Duodenal mucosa (tissue), 2 donors: ENCODE results near the gene TNRC6C.
A peak's percentile ranks its signal among the peaks of the same experiment; 100 is the strongest.

ENCODE experiments used
- H3K27ac ChIP-seq: one replicate; pipeline ENCODE4 v1.7.0; 2013; ENCODE audit warnings: low read depth, low read length
- H3K27me3 ChIP-seq, 2 donors: one replicate each; pipeline ENCODE4 v1.7.0; 2013; ENCODE audit warnings: low read length in 2 of 2, control low read depth in 1 of 2; ENCODE audit not compliant: insufficient read depth in 2 of 2, control insufficient read depth in 1 of 2
- H3K36me3 ChIP-seq, 2 donors: one replicate each; pipeline ENCODE4 v1.7.0; 2013; ENCODE audit warnings: low read length in 2 of 2, control low read depth in 1 of 2; ENCODE audit not compliant: insufficient read depth in 2 of 2, control insufficient read depth in 1 of 2
- H3K4me1 ChIP-seq, 2 donors: one replicate each; pipeline ENCODE4 v1.7.0; 2013; ENCODE audit warnings: low read length in 2 of 2, control low read depth in 1 of 2; ENCODE audit not compliant: insufficient read depth in 2 of 2, control insufficient read depth in 1 of 2
- H3K4me3 ChIP-seq, 2 donors: one replicate each; pipeline ENCODE4 v1.7.0; 2013; ENCODE audit warnings: low read length in 2 of 2, low read depth in 1 of 2
- H3K9ac ChIP-seq, 2 donors: one replicate each; pipeline ENCODE4 v1.7.0; 2013; ENCODE audit warnings: low read length in 2 of 2, low read depth in 1 of 2
- H3K9me3 ChIP-seq, 2 donors: one replicate each; pipeline ENCODE4 v1.7.0; 2013; ENCODE audit warnings: low read length in 2 of 2, control low read depth in 1 of 2; ENCODE audit not compliant: control insufficient read depth in 1 of 2

The TNRC6C gene

DNA sequence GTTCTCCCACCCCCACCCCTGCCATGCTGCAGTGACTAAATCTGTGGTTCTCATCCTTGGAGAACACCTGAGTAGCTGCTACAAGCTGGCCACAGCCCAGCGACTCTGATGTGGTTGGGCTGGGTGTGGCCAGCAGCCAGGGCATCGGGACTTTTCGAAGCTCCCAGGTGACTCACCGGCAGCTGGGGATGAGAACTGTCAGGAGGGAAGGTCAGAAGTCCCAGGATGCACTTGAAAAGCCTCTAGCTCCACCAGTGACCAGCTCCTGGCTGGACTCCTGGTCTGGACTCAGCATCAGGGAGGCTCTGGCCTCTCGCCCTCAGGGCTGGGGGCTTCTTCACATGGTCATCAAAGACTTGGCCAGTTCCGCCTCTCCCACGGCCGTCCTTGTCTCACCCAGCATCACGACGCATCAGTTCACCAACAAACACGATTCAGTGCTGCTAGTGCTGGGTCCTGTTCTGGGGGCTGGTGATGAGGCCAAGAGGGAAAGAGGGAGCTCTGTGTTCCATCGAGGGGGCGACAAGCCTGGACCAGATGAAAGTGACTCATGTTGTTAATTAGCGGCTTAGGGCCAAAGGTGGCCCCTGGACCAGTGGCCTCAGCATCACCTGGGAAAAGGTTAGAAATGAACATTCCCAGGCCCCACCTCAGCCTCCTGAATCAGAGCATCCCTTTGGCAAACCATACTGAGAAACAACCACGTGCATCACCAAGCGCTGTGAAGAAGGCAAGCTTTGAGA, 183.8 kb downstream of the TNRC6C start:
- peak overlapping the region in 1 of 2 donors; percentile 1 for H3K9ac ChIP-seq
- peaks cover 54 to 68% of the 10 kb centered on the region in 2 donors for H3K4me1 ChIP-seq

GRCh38 chr17:78143214-78144146, 185.0 kb downstream of the TNRC6C start:
- H3K27me3 ChIP-seq = no peaks in the 10 kb centered on the region
- H3K36me3 ChIP-seq = no peaks in the 10 kb centered on the region
- H3K4me1 ChIP-seq = peaks cover 56 to 73% of the 10 kb centered on the region in 2 donors
- no peak overlapping the region for H3K9ac ChIP-seq
- peak overlapping the region; percentile 30 for H3K27ac ChIP-seq
- no peaks in the 10 kb centered on the region for H3K9me3 ChIP-seq
- H3K4me3 ChIP-seq = no peak overlapping the region

More for the DNA sequence above, 183.8 kb downstream of the TNRC6C start:
- Histone ChIP-seq H3K27ac (peak overlapping the region; percentile 20), H3K27me3 (no peaks in the 10 kb centered on the region), H3K9me3 (no peaks in the 10 kb centered on the region), H3K36me3 (no peaks in the 10 kb centered on the region), H3K4me3 (no peak overlapping the region)

DNA sequence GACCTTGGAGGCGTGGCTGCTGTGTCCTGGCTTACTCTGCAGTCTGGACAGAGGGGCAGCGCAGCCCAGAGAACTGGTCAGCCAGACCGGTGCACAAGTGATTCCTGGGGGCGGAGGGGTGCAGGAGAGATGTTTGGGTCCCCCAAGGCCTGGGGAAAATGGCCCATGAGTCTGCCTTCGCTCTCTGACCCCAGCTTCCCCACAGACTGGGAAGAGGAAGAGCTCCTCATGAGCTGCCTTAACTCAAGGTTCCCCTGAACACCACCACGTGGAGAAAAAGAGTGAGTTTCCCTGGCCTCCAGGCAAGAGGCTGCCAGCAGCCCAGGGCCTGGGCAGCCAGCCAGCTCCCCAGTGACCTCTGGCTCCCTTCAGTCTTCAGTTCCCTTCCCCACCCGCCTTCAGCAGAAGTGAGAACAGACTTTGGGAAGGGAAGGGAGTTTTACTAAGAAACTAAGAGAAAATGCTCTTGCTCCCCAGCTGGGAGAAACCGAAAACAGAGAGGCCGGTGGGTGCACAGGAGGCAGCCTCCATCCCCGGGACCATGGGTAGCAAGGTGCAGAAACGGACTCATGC, 185.7 kb downstream of the TNRC6C start:
- Histone ChIP-seq H3K27me3 (no peaks in the 10 kb centered on the region), H3K27ac (peak overlapping the region; percentile 60), H3K9ac (peak overlapping the region in 1 of 2 donors; percentile 66), H3K4me1 (peaks cover 56 to 77% of the 10 kb centered on the region in 2 donors), H3K9me3 (no peaks in the 10 kb centered on the region), H3K36me3 (no peaks in the 10 kb centered on the region), H3K4me3 (peak overlapping the region; percentile 19 to 40)

GRCh38 chr17:78144736-78145641, 186.5 kb downstream of the TNRC6C start:
- Histone ChIP-seq H3K4me3 (peak overlapping the region; percentile 19 to 40), H3K4me1 (peaks cover 56 to 77% of the 10 kb centered on the region in 2 donors), H3K27ac (peak overlapping the region; percentile 60), H3K9me3 (no peaks in the 10 kb centered on the region), H3K36me3 (no peaks in the 10 kb centered on the region), H3K9ac (peak overlapping the region in 1 of 2 donors; percentile 66), H3K27me3 (no peaks in the 10 kb centered on the region)

- H3K4me1 ChIP-seq = peaks cover 59 to 74% of the 10 kb centered on the region in 2 donors
- H3K4me3 ChIP-seq = no peak overlapping the region
- no peaks in the 10 kb centered on the region for H3K9me3 ChIP-seq
- H3K36me3 ChIP-seq = no peaks in the 10 kb centered on the region
- H3K27me3 ChIP-seq = no peaks in the 10 kb centered on the region
- no peak overlapping the region for H3K9ac ChIP-seq
- no peak overlapping the region for H3K27ac ChIP-seq
Observed at GRCh38 chr17:78146471-78146869, 188.0 kb downstream of the TNRC6C start.

- H3K4me1 ChIP-seq = peaks cover 58 to 70% of the 10 kb centered on the region in 2 donors
- no peaks in the 10 kb centered on the region for H3K27me3 ChIP-seq
- no peaks in the 10 kb centered on the region for H3K36me3 ChIP-seq
- H3K9ac ChIP-seq = no peak overlapping the region
- H3K4me3 ChIP-seq = no peak overlapping the region
- no peaks in the 10 kb centered on the region for H3K9me3 ChIP-seq
- no peak overlapping the region for H3K27ac ChIP-seq
Observed at GRCh38 chr17:78146881-78147280, 188.4 kb downstream of the TNRC6C start.

- H3K27ac ChIP-seq = no peak overlapping the region
- peaks cover 54 to 64% of the 10 kb centered on the region in 2 donors for H3K4me1 ChIP-seq
- H3K9ac ChIP-seq = no peak overlapping the region
- no peaks in the 10 kb centered on the region for H3K27me3 ChIP-seq
- no peaks in the 10 kb centered on the region for H3K9me3 ChIP-seq
- H3K4me3 ChIP-seq = no peak overlapping the region
- H3K36me3 ChIP-seq = no peaks in the 10 kb centered on the region
Observed at GRCh38 chr17:78147315-78147998, 189.0 kb downstream of the TNRC6C start.

DNA sequence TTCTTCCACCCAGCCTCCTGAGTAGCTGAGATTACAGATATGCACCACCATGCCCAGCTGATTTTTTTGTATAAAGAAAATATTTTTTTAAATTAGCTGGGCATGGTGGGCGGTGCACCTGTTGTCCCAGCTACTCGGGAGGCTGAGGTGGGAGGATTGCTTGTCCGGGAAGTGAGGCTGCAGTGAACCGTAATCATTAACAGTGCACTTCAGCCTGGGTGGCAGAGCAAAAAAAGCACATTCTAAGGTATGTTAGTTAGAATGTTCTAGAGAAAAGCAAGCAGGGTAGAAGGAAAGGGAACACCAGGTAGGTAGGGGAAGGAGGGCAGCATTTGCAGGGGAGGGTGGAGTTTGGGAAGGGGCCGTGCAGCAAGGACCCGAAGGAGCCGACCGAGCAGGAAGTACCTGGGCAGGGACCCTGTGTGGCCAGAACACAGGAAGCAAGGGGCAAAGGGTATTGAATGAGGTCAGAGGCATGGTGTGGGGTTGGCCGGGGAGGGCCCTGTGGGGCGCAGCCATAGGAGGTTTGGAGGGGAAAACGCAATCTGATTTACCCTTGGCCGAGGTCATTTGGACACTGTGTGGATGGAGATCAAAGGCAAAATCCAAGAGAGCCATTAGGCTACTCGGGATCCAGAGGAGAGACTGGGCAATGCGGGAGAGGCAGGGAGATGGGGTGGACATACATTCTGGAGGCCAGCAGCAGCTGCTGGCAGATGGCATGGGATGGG, 189.9 kb downstream of the TNRC6C start:
- no peaks in the 10 kb centered on the region for H3K9me3 ChIP-seq
- H3K4me3 ChIP-seq = no peak overlapping the region
- H3K4me1 ChIP-seq = peaks cover 54 to 61% of the 10 kb centered on the region in 2 donors
- no peak overlapping the region for H3K9ac ChIP-seq
- H3K36me3 ChIP-seq = no peaks in the 10 kb centered on the region
- no peaks in the 10 kb centered on the region for H3K27me3 ChIP-seq
- H3K27ac ChIP-seq = no peak overlapping the region
